HFF-Myc (cell line): ENCODE measurements around the gene HLA-DRB1.

Experiments
- DNase-seq: peaks from one replicate; pipeline ENCODE4 v3.0.0-alpha.2; 2011; ENCODE audit warnings: low read depth; ENCODE audit errors: extremely low read depth
- H3K4me3 ChIP-seq: replicated peaks from 2 replicates; pipeline ENCODE4 v1.5.1; 2011; ENCODE audit warnings: low read depth, mild to moderate bottlenecking, control low read depth, low read length
- TF ChIP-seq, protein P1 (sequence below): IDR thresholded peaks from 2 replicates; pipeline ENCODE4 v1.5.1; 2012; ENCODE audit warnings: mild to moderate bottlenecking, low read depth, low read length, control low read depth; ENCODE audit errors: missing control alignments

HLA-DRB1 gene

DNA sequence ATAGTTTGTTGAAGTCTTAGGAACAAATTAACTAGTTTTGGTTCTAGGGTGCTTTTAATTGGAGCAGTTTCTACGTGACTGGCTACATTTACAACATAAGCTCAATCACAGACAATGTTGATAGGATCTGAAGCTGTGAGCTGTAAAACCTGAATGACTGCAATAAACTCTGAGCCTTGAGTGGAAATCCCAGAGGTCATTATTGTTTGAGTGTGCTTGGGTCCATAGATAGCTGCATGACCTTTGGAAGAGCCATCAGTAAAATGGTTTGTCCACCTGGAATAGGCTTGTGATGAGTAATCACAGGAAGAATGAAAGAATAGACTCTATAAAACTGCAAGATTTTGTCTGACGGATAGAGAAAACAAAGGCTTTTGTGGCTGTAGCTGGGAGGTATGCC is 26.7 kb downstream of the HLA-DRB1 start:
- DNase-seq = no peak
- TF ChIP-seq, protein P1, sequence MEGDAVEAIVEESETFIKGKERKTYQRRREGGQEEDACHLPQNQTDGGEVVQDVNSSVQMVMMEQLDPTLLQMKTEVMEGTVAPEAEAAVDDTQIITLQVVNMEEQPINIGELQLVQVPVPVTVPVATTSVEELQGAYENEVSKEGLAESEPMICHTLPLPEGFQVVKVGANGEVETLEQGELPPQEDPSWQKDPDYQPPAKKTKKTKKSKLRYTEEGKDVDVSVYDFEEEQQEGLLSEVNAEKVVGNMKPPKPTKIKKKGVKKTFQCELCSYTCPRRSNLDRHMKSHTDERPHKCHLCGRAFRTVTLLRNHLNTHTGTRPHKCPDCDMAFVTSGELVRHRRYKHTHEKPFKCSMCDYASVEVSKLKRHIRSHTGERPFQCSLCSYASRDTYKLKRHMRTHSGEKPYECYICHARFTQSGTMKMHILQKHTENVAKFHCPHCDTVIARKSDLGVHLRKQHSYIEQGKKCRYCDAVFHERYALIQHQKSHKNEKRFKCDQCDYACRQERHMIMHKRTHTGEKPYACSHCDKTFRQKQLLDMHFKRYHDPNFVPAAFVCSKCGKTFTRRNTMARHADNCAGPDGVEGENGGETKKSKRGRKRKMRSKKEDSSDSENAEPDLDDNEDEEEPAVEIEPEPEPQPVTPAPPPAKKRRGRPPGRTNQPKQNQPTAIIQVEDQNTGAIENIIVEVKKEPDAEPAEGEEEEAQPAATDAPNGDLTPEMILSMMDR = no peak
- no peak overlapping the region for H3K4me3 ChIP-seq

DNA sequence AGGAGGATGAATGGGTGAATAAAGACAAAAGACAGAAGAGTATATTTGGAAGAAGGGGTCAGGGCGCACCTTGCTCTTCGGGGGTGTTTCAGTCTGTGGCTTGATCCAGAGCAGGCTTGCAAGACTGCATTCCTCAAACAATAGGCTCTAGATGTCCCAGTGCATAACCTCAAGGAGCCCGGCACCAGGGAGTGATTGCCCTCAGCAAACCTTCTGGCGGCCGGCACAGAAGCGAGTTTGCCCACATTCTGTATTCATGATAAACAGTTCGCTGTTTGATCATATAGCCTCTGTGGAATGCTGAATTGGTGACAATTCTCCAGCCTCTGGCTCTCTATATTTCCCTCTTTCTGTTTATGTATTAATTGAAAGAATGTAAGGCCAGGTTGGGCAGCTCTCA is 29.9 kb downstream of the HLA-DRB1 start:
- no peak overlapping the region for H3K4me3 ChIP-seq
- TF ChIP-seq, protein P1 = no peak
- no peak for DNase-seq

DNA sequence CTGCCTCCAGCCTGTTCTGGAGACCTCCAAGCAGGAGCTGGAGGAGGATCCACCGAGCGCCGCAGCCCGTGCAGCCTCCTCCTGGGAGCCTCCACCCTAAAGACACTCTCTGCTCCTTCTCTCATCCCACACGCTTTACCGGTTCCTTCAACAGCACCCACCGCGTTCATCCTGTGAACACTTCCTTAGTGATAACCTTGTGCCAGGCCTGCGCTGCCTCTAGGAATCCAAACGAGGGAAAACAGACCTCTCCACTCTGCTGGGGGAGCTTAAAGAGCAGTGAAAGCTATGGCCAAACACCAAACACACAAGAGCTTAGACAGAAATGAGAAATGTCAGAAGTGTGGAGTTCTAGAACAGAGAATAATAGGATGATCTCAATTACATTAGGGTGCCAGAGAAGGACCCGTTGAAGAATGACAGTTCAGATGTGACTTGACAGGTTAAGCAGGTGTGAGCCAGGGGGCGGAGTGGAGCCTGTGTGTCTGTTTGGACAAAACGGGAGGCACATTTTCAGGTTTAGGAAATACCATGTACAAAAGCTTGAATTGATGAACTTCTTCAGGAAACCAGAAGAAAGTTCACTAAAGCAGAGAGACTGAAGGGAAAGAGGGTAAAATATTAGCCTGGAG is 31.1 kb downstream of the HLA-DRB1 start:
- no peak for DNase-seq

DNA sequence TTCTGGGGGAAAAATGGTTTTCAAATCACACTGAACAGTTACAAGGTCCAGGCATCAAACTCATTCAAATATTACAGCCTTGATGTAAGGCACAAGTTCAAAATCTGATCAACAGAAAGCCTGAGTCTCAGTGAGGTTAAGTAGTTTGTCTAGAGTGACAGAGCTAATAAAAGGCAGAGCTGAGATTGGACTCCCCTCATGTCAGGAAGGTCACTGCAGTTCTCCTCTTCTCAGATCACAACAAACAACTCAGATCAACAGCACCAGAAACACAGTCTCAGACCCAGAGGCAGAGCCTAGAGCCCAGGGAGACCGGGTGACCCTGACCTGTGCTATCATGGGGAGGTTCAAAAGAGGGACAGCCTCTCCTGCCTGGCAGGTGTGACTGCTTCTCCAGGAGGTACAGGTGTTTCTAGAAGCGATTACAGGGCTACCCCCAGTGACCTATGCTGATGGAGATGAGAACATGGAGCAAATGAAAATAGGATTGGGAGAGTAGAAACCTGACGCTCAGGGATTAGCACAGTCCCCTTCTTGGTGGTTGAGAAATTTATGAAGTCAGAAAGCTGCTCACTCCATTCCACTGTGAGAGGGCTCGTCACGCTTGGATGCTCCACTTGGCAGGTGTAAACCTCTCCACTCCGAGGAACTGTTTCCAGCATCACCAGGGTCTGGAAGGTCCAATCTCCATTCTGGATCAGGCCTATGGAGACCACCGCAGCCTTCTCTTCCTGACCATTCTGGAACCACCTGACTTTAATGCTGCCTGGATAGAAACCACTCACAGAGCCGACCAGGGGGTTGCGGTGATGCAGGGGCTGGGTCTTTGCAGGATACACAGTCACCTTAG is 35.3 kb downstream of the HLA-DRB1 start:
- TF ChIP-seq, protein P1 = no peak
- H3K4me3 ChIP-seq = no peak overlapping the region
- no peak for DNase-seq

More for the DNA sequence above, 31.1 kb downstream of the HLA-DRB1 start:
- H3K4me3 ChIP-seq = no peak overlapping the region
- TF ChIP-seq, protein P1 = no peak

DNA sequence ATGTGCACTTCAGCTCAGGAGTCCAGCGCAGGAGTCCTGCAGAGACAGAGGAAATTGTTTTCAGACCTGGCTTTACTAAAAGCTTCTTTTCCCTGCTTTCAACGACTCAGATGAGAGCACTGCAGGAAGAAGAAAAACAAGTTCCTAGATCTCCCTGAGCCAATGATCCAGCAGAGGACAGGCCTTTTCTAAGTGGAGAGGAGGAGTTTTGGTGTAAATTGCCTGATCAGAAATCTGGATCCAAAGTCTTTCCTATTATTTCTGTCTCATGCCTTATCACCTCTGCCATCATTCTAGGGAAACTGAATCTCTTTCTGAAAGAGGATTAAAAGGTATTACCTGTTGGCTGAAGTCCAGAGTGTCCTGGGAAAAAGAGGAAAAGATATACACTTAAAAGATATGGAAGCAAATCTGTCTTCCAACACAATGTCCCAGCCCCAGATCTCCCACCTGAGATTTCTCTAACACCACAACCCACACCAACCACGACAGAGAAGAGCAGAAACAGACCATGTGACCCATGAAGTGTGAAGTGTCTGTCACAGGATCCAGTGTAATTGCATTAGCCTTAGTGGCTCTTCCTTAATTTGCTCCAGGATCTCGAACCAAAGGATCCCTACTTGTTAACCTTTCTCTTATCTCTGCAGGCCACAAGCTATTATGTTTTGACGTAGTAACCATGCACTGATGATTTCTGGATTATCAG is 36.5 kb downstream of the HLA-DRB1 start:
- no peak for DNase-seq
- TF ChIP-seq, protein P1 = no peak
- no peak overlapping the region for H3K4me3 ChIP-seq

DNA sequence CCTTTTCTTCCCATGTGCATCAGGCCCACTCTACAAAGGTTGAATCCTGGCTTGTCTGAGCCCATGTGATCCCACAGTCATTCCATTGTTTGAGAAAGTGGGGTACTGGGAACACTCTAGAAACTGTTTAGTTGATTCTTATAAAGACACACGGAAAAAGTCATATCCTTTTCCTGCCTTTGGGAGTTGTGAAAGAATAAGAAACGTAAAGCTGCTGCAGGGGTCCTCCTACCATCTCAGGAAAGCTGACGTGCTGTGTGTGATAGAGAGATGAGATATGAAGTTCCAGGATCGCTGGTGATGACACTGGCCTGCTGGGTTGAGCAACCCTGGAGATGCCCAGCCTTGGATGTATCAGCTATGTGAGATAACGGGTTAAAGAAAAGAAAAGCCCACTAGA is 38.2 kb downstream of the HLA-DRB1 start:
- no peak overlapping the region for H3K4me3 ChIP-seq
- no peak for DNase-seq
- TF ChIP-seq, protein P1 = no peak
